K562 (cell line): ENCODE results near the gene KLK1. TPM values are rescaled to one million over a fixed set of nuclear protein-coding genes. Genes with fewer than 3 reads are reported as not detected.

Experiments
- MTA3 ChIP-seq: fragments of 450-650 bp; formaldehyde crosslinking; IDR thresholded peaks from 2 replicates; pipeline ENCODE4 v1.6.1; 2017; ENCODE audit warnings: mild to moderate bottlenecking, borderline replicate concordance
- NR2C2 ChIP-seq, 2 experiments: fragments of 200-800 bp in 1 of 2; sonication (Bioruptor generic) in 1 of 2; sonication (generic) in 1 of 2; formaldehyde crosslinking in 1 of 2; IDR thresholded peaks; 2 replicates each; pipeline versions ENCODE4 v1.6.1 to v1.8.0; 2016 to 2022; ENCODE audit warnings: mild to moderate bottlenecking in 1 of 2, missing compliant biosample characterization in 1 of 2, missing genetic modification characterization in 1 of 2, missing genetic modification reagents in 1 of 2
- PREB ChIP-seq: sonication (generic); formaldehyde crosslinking; IDR thresholded peaks from 2 replicates; pipeline ENCODE4 v1.8.1; 2023; ENCODE audit warnings: mild to moderate bottlenecking, missing genetic modification reagents
- RNF219 ChIP-seq: fragments of 250-450 bp; sonication (Bioruptor Pico); IDR thresholded peaks from 2 replicates; pipeline ENCODE4 v1.5.0; 2022; ENCODE audit warnings: mild to moderate bottlenecking
- polyA plus RNA-seq, 8 experiments: library from polyadenylated mRNA; depleted of rRNA in 4 of 8; stranded (reverse) in 5 of 8; unstranded in 3 of 8; fragments of >200 nt; fragmentation: Nextera tagmentation in 2 of 8; fragmentation: Illumina TruSeq in 1 of 8; extraction: Ambion mirVana in 2 of 8; extraction: Trizol in 1 of 8; gene quantifications; 2 replicates each; pipeline versions ENCODE4 v1.2.1 to v1.2.3, GENCODE V29; 2011 to 2014; ENCODE audit warnings: inconsistent platforms in 1 of 8, missing spikeins in 1 of 8
- total RNA-seq, 7 experiments: library from RNA; depleted of rRNA in 6 of 7; stranded (reverse); fragments of >200 nt in 6 of 7; fragmentation: Illumina TruSeq in 2 of 7; extraction: Trizol in 2 of 7; gene quantifications; 2 replicates each; pipeline versions ENCODE4 v1.2.1 to v1.2.3, GENCODE V29; 2011 to 2021; ENCODE audit warnings: low replicate concordance in 1 of 7
- TF ChIP-seq, protein P1 (sequence below): fragments of 450-650 bp; IDR thresholded peaks from 2 replicates; pipeline ENCODE4 v1.6.1; 2016; ENCODE audit warnings: mild to moderate bottlenecking, moderate library complexity
- TF ChIP-seq, protein P2 (sequence below): sonication (generic); formaldehyde crosslinking; IDR thresholded peaks from 2 replicates; pipeline ENCODE4 v1.8.0; 2023; ENCODE audit warnings: mild to moderate bottlenecking, missing genetic modification reagents

Gene KLK1
- total and polyA plus RNA-seq, 9 of the 15 experiments (the other 6 are each of a cell fraction or from before 2014, with no cell fraction given): 0.87 to 15.4 (median 9.1) TPM

DNA sequence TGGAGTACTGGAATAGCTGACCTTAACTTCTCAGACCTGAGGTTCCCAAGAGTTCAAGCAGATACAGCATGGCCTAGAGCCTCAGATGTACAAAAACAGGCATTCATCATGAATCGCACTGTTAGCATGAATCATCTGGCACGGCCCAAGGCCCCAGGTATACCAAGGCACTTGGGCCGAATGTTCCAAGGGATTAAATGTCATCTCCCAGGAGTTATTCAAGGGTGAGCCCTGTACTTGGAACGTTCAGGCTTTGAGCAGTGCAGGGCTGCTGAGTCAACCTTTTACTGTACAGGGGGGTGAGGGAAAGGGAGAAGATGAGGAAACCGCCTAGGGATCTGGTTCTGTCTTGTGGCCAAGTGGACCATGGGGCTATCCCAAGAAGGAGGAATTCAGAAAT lies 37.4 kb upstream of the KLK1 start (continued):
- TF ChIP-seq, protein P1, sequence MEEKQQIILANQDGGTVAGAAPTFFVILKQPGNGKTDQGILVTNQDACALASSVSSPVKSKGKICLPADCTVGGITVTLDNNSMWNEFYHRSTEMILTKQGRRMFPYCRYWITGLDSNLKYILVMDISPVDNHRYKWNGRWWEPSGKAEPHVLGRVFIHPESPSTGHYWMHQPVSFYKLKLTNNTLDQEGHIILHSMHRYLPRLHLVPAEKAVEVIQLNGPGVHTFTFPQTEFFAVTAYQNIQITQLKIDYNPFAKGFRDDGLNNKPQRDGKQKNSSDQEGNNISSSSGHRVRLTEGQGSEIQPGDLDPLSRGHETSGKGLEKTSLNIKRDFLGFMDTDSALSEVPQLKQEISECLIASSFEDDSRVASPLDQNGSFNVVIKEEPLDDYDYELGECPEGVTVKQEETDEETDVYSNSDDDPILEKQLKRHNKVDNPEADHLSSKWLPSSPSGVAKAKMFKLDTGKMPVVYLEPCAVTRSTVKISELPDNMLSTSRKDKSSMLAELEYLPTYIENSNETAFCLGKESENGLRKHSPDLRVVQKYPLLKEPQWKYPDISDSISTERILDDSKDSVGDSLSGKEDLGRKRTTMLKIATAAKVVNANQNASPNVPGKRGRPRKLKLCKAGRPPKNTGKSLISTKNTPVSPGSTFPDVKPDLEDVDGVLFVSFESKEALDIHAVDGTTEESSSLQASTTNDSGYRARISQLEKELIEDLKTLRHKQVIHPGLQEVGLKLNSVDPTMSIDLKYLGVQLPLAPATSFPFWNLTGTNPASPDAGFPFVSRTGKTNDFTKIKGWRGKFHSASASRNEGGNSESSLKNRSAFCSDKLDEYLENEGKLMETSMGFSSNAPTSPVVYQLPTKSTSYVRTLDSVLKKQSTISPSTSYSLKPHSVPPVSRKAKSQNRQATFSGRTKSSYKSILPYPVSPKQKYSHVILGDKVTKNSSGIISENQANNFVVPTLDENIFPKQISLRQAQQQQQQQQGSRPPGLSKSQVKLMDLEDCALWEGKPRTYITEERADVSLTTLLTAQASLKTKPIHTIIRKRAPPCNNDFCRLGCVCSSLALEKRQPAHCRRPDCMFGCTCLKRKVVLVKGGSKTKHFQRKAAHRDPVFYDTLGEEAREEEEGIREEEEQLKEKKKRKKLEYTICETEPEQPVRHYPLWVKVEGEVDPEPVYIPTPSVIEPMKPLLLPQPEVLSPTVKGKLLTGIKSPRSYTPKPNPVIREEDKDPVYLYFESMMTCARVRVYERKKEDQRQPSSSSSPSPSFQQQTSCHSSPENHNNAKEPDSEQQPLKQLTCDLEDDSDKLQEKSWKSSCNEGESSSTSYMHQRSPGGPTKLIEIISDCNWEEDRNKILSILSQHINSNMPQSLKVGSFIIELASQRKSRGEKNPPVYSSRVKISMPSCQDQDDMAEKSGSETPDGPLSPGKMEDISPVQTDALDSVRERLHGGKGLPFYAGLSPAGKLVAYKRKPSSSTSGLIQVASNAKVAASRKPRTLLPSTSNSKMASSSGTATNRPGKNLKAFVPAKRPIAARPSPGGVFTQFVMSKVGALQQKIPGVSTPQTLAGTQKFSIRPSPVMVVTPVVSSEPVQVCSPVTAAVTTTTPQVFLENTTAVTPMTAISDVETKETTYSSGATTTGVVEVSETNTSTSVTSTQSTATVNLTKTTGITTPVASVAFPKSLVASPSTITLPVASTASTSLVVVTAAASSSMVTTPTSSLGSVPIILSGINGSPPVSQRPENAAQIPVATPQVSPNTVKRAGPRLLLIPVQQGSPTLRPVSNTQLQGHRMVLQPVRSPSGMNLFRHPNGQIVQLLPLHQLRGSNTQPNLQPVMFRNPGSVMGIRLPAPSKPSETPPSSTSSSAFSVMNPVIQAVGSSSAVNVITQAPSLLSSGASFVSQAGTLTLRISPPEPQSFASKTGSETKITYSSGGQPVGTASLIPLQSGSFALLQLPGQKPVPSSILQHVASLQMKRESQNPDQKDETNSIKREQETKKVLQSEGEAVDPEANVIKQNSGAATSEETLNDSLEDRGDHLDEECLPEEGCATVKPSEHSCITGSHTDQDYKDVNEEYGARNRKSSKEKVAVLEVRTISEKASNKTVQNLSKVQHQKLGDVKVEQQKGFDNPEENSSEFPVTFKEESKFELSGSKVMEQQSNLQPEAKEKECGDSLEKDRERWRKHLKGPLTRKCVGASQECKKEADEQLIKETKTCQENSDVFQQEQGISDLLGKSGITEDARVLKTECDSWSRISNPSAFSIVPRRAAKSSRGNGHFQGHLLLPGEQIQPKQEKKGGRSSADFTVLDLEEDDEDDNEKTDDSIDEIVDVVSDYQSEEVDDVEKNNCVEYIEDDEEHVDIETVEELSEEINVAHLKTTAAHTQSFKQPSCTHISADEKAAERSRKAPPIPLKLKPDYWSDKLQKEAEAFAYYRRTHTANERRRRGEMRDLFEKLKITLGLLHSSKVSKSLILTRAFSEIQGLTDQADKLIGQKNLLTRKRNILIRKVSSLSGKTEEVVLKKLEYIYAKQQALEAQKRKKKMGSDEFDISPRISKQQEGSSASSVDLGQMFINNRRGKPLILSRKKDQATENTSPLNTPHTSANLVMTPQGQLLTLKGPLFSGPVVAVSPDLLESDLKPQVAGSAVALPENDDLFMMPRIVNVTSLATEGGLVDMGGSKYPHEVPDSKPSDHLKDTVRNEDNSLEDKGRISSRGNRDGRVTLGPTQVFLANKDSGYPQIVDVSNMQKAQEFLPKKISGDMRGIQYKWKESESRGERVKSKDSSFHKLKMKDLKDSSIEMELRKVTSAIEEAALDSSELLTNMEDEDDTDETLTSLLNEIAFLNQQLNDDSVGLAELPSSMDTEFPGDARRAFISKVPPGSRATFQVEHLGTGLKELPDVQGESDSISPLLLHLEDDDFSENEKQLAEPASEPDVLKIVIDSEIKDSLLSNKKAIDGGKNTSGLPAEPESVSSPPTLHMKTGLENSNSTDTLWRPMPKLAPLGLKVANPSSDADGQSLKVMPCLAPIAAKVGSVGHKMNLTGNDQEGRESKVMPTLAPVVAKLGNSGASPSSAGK: no peak
- TF ChIP-seq RNF219 (no peak), NR2C2 (CRISPR knock-in tag; IDR thresholded peaks at IDR 0.05) (no peak), NR2C2 (tag; IDR thresholded peaks at IDR 0.05) (no peak), PREB (CRISPR knock-in tag) (no peak), MTA3 (no peak)
- TF ChIP-seq, protein P2, sequence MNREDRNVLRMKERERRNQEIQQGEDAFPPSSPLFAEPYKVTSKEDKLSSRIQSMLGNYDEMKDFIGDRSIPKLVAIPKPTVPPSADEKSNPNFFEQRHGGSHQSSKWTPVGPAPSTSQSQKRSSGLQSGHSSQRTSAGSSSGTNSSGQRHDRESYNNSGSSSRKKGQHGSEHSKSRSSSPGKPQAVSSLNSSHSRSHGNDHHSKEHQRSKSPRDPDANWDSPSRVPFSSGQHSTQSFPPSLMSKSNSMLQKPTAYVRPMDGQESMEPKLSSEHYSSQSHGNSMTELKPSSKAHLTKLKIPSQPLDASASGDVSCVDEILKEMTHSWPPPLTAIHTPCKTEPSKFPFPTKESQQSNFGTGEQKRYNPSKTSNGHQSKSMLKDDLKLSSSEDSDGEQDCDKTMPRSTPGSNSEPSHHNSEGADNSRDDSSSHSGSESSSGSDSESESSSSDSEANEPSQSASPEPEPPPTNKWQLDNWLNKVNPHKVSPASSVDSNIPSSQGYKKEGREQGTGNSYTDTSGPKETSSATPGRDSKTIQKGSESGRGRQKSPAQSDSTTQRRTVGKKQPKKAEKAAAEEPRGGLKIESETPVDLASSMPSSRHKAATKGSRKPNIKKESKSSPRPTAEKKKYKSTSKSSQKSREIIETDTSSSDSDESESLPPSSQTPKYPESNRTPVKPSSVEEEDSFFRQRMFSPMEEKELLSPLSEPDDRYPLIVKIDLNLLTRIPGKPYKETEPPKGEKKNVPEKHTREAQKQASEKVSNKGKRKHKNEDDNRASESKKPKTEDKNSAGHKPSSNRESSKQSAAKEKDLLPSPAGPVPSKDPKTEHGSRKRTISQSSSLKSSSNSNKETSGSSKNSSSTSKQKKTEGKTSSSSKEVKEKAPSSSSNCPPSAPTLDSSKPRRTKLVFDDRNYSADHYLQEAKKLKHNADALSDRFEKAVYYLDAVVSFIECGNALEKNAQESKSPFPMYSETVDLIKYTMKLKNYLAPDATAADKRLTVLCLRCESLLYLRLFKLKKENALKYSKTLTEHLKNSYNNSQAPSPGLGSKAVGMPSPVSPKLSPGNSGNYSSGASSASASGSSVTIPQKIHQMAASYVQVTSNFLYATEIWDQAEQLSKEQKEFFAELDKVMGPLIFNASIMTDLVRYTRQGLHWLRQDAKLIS (CRISPR knock-in tag): no peak
